Esophagus squamous epithelium (tissue), 4 donors: ENCODE results near the gene CCDC15.

Experiments used
- CTCF ChIP-seq, 6 experiments: fragments of 450-650 bp in 4 of 6; fragments of 200-600 bp in 2 of 6; sonication (generic) in 2 of 6; IDR thresholded peaks; one replicate each; pipeline ENCODE4 v1.5.1; 2016 to 2019; ENCODE audit warnings: antibody characterized with exemption in 6 of 6, mild to moderate bottlenecking in 4 of 6, moderate library complexity in 4 of 6
- POLR2A ChIP-seq, 4 donors: fragments of 450-650 bp; IDR thresholded peaks; one replicate each; pipeline ENCODE4 v1.6.1; 2017; ENCODE audit warnings: antibody characterized with exemption in 4 of 4, mild to moderate bottlenecking in 4 of 4, moderate library complexity in 3 of 4

- TF ChIP-seq CTCF (IDR thresholded peaks at IDR 0.05): no peak
- no peak for TF ChIP-seq POLR2A (IDR thresholded peaks at IDR 0.05)
Measured at GRCh38 chr11:125053167-125053566, 99.2 kb downstream of the CCDC15 start.
